Right atrium auricular region (tissue), 2 donors: Measurements from ENCODE around the gene DUSP8. TPM values are rescaled to one million over a fixed set of nuclear protein-coding genes. Genes with fewer than 3 reads are reported as not detected.

Source experiments
- DNase-seq: peaks from one replicate; pipeline ENCODE4 v3.0.0-alpha.2; 2019; ENCODE audit warnings: low spot score
- H3K27ac ChIP-seq, 2 donors: fragments of 200-600 bp; sonication (generic); 1 replicate in 1 of 2; 2 replicates in 1 of 2; pipeline ENCODE4 v1.5.1; 2016 to 2019
- H3K27me3 ChIP-seq, 2 donors: fragments of 200-600 bp; sonication (generic); one replicate each; pipeline versions ENCODE4 v1.5.1 to v1.6.0; 2017 to 2019
- H3K36me3 ChIP-seq: fragments of 200-600 bp; sonication (generic); one replicate; pipeline ENCODE4 v1.5.1; 2016
- H3K4me1 ChIP-seq, 2 donors: fragments of 200-600 bp; sonication (generic); one replicate each; pipeline versions ENCODE4 v1.5.1 to v1.6.0; 2017 to 2019
- H3K4me3 ChIP-seq, 2 donors: fragments of 200-600 bp; sonication (generic); 1 replicate in 1 of 2; 2 replicates in 1 of 2; pipeline ENCODE4 v1.5.1; 2017 to 2019; ENCODE audit warnings: mild to moderate bottlenecking in 1 of 2, moderate library complexity in 1 of 2
- H3K9me3 ChIP-seq, 2 donors: fragments of 200-600 bp; sonication (generic); one replicate each; pipeline ENCODE4 v1.5.1; 2019
- CTCF ChIP-seq, 2 donors: fragments of 200-600 bp; sonication (generic); IDR thresholded peaks; one replicate each; pipeline ENCODE4 v1.5.1; 2019; ENCODE audit warnings: antibody characterized with exemption in 2 of 2
- total RNA-seq, 2 donors: library from RNA; depleted of rRNA; stranded (reverse); fragments of >200 nt; gene quantifications; one replicate each; pipeline ENCODE4 v1.1.0, GENCODE V29; 2016

Gene DUSP8
- total RNA-seq, 2 donors from 2014 or later: 4.4 to 24.5 TPM

GRCh38 chr11:1570531-1570895 lies 1.6 kb downstream of the DUSP8 start:
- Histone ChIP-seq H3K4me1 (peaks cover 0 to 69% of the 10 kb centered on the region in 2 donors), H3K36me3 (peaks cover under 1% of the 10 kb centered on the region), H3K9me3 (no peaks in the 10 kb centered on the region), H3K27me3 (no peaks in the 10 kb centered on the region), H3K27ac (peak overlapping the region; percentile 88 to 93), H3K4me3 (peak overlapping the region in 1 of 2 donors; percentile 72)
- no peak for TF ChIP-seq CTCF (IDR thresholded peaks at IDR 0.05)
- DNase-seq: no peak

- H3K36me3 ChIP-seq: peaks cover 5% of the 10 kb centered on the region
- peaks cover 0 to 74% of the 10 kb centered on the region in 2 donors for H3K4me1 ChIP-seq
- no peak for DNase-seq
- no peaks in the 10 kb centered on the region for H3K9me3 ChIP-seq
- no peak overlapping the region for H3K4me3 ChIP-seq
- H3K27ac ChIP-seq: peak overlapping the region; percentile 88 to 93
- TF ChIP-seq CTCF (IDR thresholded peaks at IDR 0.05): no peak
- H3K27me3 ChIP-seq: no peaks in the 10 kb centered on the region
Observed at GRCh38 chr11:1570001-1570453, 2.0 kb downstream of the DUSP8 start.

- Histone ChIP-seq H3K9me3 (no peaks in the 10 kb centered on the region), H3K36me3 (peaks cover 6% of the 10 kb centered on the region), H3K27ac (peak overlapping the region in 1 of 2 donors; percentile 88), H3K4me3 (no peak overlapping the region), H3K27me3 (no peaks in the 10 kb centered on the region), H3K4me1 (peaks cover 0 to 78% of the 10 kb centered on the region in 2 donors)
- no peak for TF ChIP-seq CTCF (IDR thresholded peaks at IDR 0.05)
- no peak for DNase-seq
Observed at GRCh38 chr11:1569251-1569780, 2.8 kb downstream of the DUSP8 start.

- Histone ChIP-seq H3K27ac (peak overlapping the region in 1 of 2 donors; percentile 53), H3K9me3 (no peaks in the 10 kb centered on the region), H3K27me3 (no peaks in the 10 kb centered on the region), H3K4me1 (peaks cover 0 to 74% of the 10 kb centered on the region in 2 donors), H3K36me3 (peaks cover 12% of the 10 kb centered on the region), H3K4me3 (no peak overlapping the region)
- TF ChIP-seq CTCF (IDR thresholded peaks at IDR 0.05): no peak
- DNase-seq: no peak
Observed at GRCh38 chr11:1568441-1568911, 3.6 kb downstream of the DUSP8 start.

GRCh38 chr11:1567721-1568100 lies 4.4 kb downstream of the DUSP8 start:
- peaks cover 19% of the 10 kb centered on the region for H3K36me3 ChIP-seq
- peak overlapping the region in 1 of 2 donors; percentile 53 for H3K27ac ChIP-seq
- no peaks in the 10 kb centered on the region for H3K9me3 ChIP-seq
- H3K4me3 ChIP-seq: no peak overlapping the region
- no peaks in the 10 kb centered on the region for H3K27me3 ChIP-seq
- no peak for TF ChIP-seq CTCF (IDR thresholded peaks at IDR 0.05)
- DNase-seq: no peak
- peaks cover 0 to 66% of the 10 kb centered on the region in 2 donors for H3K4me1 ChIP-seq
